ENCODE data around the gene MITF.

DNA sequence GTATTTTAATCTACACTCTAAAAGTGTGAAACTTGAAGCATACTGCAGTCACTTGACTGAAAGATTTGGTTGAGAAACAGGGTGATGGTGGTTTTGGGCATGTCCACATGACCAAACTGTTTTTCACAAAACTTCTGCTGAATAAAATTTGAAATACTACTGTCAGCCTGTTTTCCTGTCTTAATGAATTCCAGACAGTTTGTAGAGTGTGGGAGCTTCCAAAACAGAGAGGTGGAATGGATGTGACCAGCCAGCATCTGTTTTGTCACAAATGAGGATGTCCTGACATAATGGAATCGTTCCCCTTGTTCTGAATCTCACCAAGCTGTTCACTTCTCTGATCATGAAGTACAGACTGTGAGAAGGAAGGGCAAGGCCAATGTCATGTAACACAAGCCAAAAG lies 11.8 kb downstream of the MITF start:
- TF ChIP-seq, protein P1, sequence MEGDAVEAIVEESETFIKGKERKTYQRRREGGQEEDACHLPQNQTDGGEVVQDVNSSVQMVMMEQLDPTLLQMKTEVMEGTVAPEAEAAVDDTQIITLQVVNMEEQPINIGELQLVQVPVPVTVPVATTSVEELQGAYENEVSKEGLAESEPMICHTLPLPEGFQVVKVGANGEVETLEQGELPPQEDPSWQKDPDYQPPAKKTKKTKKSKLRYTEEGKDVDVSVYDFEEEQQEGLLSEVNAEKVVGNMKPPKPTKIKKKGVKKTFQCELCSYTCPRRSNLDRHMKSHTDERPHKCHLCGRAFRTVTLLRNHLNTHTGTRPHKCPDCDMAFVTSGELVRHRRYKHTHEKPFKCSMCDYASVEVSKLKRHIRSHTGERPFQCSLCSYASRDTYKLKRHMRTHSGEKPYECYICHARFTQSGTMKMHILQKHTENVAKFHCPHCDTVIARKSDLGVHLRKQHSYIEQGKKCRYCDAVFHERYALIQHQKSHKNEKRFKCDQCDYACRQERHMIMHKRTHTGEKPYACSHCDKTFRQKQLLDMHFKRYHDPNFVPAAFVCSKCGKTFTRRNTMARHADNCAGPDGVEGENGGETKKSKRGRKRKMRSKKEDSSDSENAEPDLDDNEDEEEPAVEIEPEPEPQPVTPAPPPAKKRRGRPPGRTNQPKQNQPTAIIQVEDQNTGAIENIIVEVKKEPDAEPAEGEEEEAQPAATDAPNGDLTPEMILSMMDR (IDR thresholded peaks at IDR 0.05): no peak
- no peak for TF ChIP-seq POLR2A (IDR thresholded peaks at IDR 0.05)
